GM12864 (cell line): ENCODE data around the gene FAM83F.

Experiments
- DNase-seq: peaks from one replicate; pipeline ENCODE4 v3.0.0-alpha.2; 2011; ENCODE audit warnings: low read depth
- H3K4me3 ChIP-seq: 2 replicates; pipeline ENCODE4 v1.5.1; 2011; ENCODE audit warnings: mild to moderate bottlenecking, low read depth, low read length, control low read depth
- CTCF ChIP-seq: IDR thresholded peaks from 2 replicates; pipeline ENCODE4 v1.5.1; 2011; ENCODE audit warnings: low read depth, mild to moderate bottlenecking, moderate library complexity, low read length, control low read depth, inconsistent platforms; ENCODE audit errors: missing control alignments

The FAM83F gene

GRCh38 chr22:40043793-40044101 is 49.0 kb downstream of the FAM83F start:
- no peak for TF ChIP-seq CTCF
- no peak for DNase-seq
- peak overlapping the region; percentile 95 for H3K4me3 ChIP-seq

DNA sequence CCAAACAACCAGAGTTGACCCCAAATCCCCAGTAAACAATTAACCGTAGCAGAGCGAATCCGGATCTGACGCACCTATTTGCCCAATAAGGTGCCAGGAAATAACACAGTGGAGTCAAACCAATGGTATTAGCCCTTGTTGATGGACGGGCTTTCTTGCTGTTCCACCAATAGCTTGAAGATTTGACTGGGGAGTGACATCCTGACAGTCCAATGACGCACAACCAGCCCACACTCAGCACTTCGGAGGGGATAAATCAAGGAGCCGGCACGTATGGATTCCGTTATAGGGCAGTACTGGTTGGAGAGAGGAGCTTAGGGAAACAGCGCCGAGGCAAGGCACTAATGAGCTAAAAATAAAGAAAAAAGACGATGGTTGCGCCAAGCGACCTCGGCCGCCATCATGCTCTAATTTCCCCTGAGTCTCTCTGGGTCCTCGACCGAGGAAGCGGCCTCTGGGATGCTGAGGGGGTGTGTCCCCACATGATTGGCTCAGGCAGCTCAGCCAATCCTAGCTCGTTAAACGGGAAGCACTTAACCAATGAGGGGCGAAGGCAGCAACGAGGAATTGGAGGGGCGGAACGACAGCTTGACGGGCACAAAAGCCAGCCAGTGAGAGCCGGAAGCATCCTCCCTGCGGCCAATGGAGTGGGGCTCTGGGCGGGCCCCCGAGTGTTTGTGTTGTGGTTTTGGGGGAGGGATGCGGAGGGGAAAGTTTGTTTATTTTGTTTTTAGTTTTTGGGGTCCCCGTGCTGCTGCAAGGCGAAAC is 49.5 kb downstream of the FAM83F start:
- TF ChIP-seq CTCF, result no peak
- DNase-seq, result peak; percentile 99
- H3K4me3 ChIP-seq, result peak overlapping the region; percentile 95

DNA sequence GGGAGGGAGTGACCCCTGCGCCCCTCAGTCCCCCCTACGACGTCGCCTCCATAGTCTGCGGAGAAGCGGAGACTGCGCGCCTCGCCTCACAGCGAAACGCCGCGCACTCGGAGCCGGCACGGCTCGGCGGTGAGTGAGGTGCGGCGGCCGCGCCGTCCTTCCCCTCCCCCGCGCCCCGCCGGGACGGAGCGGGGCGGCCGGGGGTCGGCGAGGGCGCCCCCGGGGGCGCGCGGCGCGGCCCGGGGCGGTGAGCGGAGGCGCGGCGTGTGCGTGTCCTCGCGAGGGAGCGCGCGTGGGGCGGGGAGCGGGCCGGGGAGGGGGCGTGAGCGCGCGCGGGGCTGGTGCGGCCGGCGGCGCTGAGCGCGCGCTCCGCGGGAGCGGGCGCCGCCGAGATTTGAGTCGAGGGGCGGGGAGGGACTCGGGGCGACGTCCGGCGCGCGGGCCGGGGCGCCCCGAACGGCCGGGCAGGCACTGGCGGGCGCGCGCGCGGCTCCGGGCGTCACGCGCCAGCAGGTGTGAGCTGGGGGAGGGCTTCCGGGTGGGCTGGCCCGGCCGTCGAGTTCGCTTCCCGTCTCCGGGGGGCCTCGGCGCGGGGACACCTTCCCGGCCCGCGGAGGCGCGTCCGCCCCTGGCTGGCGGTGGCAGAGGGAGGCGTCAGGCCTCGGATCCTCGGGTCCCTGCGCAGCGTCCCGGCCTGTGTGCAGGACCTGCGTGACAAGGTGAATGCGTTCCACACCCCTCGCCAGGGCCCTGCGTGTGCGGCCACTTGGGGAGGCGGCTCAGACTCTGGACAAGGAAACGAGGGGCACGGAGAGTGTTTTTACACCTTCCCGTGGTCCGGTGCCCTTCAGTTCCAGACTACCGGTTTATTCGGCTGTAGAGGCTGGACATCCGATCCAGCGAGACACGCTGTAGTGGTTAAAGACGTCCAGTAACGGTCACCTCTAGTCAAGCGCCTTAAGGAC is 50.4 kb downstream of the FAM83F start:
- no peak for TF ChIP-seq CTCF
- H3K4me3 ChIP-seq, result peak overlapping the region; percentile 95
- DNase-seq, result peak; percentile 29

- no peak for TF ChIP-seq CTCF
- H3K4me3 ChIP-seq, result no peak overlapping the region; the same call in 1 of the 2 replicates
- no peak for DNase-seq
These were observed 51.4 kb downstream of the FAM83F start for GRCh38 chr22:40046126-40046525.

DNA sequence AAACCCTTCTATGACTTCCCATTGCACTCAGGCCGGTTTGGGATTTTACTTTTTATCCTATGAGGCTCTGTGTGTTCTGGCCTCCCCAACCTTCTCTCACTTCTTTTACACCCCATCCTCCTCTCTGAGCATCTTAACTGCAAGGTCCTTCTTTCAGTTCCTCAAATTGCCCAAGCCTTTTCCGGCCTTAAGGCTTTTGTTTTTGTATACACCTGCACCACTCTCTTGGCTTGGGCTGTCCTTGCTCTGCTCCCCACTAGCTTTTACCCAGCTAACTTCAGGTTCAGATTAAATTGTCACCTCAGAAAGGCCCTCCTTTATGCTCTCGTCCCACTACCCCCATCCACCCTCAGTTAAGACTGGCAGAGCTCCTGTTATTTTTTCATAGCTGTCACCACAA is 55.5 kb downstream of the FAM83F start:
- TF ChIP-seq CTCF, result no peak
- DNase-seq, result peak; percentile 82
- H3K4me3 ChIP-seq, result no peak overlapping the region; the same call in 1 of the 2 replicates

- DNase-seq, result no peak
- no peak overlapping the region for H3K4me3 ChIP-seq
- no peak for TF ChIP-seq CTCF
These were observed 56.6 kb downstream of the FAM83F start for GRCh38 chr22:40051322-40051721.
